Fibroblast of mammary gland (primary cell): Measurements from ENCODE around the gene FANK1.
A peak's percentile ranks its signal among the peaks of the same experiment; 100 is the strongest.

ENCODE experiments used
- DNase-seq: peaks from one replicate; pipeline ENCODE4 v3.0.0-alpha.2; 2010; ENCODE audit warnings: low read depth
- H3K4me3 ChIP-seq: 2 replicates; pipeline ENCODE4 v1.5.1; 2011; ENCODE audit warnings: low read depth, mild to moderate bottlenecking, low read length, moderate library complexity; ENCODE audit not compliant: control insufficient read depth
- CTCF ChIP-seq: conservative IDR thresholded peaks from 2 replicates; pipeline ENCODE4 v1.5.1; 2011; ENCODE audit warnings: low read depth, low read length, inconsistent platforms; ENCODE audit not compliant: control insufficient read depth, insufficient read depth

FANK1 gene

GRCh38 chr10:126006264-126006663, 109.9 kb downstream of the FANK1 start:
- TF ChIP-seq CTCF, result no peak
- DNase-seq, result no peak

GRCh38 chr10:126006906-126007305, 110.5 kb downstream of the FANK1 start:
- DNase-seq, result no peak
- no peak overlapping the region for H3K4me3 ChIP-seq
- no peak for TF ChIP-seq CTCF

More at GRCh38 chr10:126006264-126006663, 109.9 kb downstream of the FANK1 start:
- no peak overlapping the region for H3K4me3 ChIP-seq

GRCh38 chr10:126009650-126010049, 113.3 kb downstream of the FANK1 start:
- no peak for TF ChIP-seq CTCF
- DNase-seq, result no peak
- no peak overlapping the region for H3K4me3 ChIP-seq

GRCh38 chr10:126011995-126012394, 115.6 kb downstream of the FANK1 start:
- no peak for DNase-seq
- no peak for TF ChIP-seq CTCF
- H3K4me3 ChIP-seq, result no peak overlapping the region

GRCh38 chr10:126012485-126012884, 116.1 kb downstream of the FANK1 start:
- peak; percentile 54 for DNase-seq
- no peak for TF ChIP-seq CTCF
- H3K4me3 ChIP-seq, result no peak overlapping the region

- DNase-seq, result peak; percentile 92
- TF ChIP-seq CTCF, result no peak
- no peak overlapping the region for H3K4me3 ChIP-seq
Observed at GRCh38 chr10:126013489-126014281, 117.3 kb downstream of the FANK1 start.

- no peak for TF ChIP-seq CTCF
- peak; percentile 85 for DNase-seq
- no peak overlapping the region for H3K4me3 ChIP-seq
Observed at GRCh38 chr10:126014309-126014708, 117.9 kb downstream of the FANK1 start.
